HG03457 (cell line): Measurements from ENCODE around the gene LINC00305.
A peak's percentile ranks its signal among the peaks of the same experiment; 100 is the strongest.

Source experiments
- ATAC-seq: cut with Tn5 transposase; IDR thresholded peaks from one replicate; pipeline ENCODE4 v1.9.1; 2021; ENCODE audit warnings: moderate number of reproducible peaks; ENCODE audit not compliant: unreplicated experiment

The LINC00305 gene

DNA sequence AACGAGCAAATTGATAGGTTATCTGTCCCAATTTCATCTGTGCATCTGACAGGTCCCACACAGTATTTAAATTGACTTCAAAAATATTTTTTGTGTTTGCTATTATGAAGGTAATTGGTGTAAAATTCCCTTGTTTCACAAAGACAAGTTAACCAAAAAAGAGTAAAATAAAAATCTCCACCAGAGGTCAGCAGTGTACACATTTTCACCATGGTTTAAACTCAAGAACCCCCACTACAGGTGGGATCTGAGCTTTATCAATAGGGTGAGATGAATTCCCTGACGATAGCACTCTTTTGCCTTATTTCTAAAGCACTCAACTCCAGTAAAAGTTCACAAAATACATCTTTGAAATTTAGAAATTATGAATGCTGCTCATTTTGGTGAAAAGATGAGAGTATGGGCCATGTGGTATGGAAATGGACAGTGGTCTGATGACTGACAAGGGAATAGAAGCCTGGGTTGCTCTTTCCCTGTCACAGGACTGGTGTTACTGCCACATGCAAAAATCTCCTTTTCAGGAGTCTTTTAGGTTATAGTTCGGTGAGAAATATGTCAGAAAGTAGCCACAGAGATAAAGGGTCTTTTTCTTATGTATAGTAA lies 111.0 kb downstream of the LINC00305 start:
- ATAC-seq: peak; percentile 59

DNA sequence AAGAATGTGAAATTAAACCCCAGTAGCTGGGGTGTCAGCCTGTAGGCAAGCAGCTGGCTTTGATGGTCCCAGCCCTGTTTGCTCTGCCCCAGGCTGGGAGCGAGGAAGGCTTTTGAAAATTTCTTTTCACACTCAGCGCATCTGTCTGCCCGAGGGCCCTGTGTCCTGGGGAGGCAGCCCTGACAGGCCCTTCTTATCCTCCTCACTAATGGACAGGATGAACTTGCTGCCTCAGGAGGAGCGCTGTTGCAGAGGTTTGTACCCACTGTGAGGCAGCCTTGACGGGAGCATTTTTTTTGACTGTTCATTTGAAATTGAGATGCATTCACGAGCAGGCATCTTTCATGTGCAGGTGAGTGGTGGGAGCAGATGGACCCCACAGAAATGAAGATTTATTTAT lies 116.6 kb downstream of the LINC00305 start:
- ATAC-seq: no peak

DNA sequence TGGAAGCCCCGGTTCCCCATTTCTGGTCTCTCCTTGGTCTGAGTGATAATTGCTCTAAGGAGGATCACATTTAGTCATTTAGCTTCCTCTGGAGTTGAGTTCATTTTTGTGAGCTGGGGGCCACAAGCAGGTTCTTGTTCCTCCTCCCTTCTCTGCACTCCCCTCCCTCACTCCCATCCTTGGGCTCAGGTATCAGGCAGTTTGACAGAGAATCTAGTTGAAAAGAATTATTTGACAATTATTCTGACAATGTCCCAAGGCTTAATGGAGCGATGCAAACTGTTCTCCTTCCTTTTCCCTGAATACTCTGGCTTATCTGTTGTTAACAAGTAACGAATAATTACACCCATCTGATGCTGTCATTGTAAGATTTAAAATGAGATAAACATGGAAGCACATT lies 117.5 kb downstream of the LINC00305 start:
- ATAC-seq: no peak
